ENCODE measurements around the gene SLC2A4RG. TPM values are rescaled to one million over a fixed set of nuclear protein-coding genes. Genes with fewer than 3 reads are reported as not detected.

SLC2A4RG gene
- total RNA-seq, 2 donors from 2014 or later, result 47.9 to 71.0 TPM

DNA sequence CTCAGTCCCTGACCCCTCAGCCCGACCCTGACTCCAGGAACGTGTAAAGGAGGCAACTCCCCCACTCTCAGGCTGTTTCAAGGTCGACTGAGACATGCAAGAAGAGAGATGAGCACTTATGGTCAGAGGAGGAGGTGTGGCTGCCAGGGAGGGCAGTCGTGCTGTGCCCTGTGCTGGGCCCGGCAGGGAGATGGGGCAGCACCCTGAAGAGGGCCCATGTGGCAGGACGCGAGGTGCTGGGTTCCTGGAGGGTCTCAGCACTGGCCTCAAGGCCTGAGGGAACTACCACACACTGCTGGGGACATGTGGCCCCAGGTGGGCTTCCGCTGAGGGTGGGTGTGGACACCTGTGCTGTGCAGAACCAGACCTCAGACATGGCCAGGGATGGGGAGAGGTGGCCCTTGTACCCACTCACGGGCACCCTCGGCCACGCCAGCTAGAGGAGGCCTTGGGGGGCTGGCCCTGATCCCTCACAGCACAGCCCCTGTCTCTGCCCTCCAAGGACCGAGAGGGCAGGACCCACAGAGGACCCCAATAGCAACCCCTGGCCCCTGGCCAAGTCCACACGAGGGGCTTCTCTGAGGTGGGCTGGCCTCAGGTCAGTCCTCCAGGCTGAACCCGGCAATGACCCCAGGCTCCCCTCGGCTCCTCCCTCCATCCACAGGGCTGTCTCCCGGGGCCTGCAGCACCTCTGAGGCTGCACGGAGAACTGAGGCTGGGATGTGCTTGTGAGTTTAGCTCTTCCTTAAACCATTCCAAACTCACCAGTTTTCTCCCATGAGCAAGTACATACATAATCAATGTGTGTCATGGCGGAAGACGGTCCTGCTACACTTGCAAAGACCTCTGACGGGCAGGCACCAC lies 8.7 kb downstream of the SLC2A4RG start:
- DNase-seq, result no peak
- no peak for ATAC-seq
- intact Hi-C loops (cut with DNase I), result no loop called here

DNA sequence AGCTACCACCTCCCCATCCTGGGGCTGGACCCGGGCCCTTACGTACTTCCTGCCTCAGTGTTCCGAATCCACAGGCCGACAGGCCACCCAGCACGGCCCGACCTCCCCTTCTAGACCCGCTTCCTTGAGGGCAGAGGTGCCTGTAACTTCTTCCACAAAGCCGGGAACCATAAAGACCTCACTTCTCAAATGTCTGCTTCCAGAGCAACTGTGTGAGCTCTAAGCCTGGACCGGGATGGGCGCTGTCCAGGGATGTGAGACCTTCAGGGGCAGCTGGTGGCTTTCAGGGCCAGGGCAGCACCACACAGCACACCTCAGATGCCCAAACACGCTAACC lies 9.3 kb downstream of the SLC2A4RG start:
- DNase-seq, result no peak
- ATAC-seq, result no peak
- intact Hi-C loops (cut with DNase I), result no loop called here

DNA sequence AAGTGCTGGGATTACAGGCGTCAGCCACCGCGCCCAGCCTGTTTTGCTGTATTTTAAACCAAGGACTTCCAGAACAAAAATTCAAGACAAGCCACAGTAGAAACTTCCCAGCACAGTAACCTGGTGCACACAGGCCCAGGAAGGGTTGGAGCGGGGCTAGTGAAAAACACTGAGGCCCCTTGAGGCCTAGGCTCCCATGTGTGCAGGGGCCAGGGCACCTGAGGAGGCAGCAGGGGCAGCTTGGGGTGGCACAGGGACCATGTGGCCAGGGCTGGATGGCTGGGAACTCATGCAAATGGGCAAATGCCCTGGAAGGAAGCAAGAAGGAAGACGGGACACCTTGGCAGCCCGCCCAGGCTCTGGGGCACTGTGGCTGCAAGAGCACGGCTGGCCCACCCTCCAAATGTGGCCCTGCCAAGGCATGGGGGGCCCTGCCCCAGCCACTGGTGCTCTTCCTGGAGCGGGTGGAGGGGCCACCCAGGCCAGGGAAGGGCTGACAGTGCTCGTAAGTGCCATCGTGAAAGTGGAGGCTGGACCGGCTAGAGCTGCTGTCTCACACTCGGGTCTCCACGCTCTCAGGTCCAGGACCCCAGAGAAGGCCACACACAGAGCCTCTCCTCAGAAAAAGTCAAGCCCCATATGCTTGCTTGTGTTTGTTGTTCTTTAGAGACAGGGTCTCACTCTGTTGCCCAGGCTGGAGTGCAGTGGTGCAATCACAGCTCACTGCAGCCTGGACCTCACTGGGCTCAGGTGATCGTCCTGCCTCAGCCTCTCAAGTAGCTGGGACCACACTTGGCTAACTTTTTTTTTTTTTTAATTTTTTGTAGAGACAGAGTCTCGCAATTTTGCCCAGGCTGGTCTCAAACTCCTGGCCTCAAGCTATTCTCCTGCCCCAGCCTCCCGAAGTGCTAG lies 10.3 kb downstream of the SLC2A4RG start:
- no peak for ATAC-seq
- intact Hi-C loops (cut with DNase I), result no loop called here
- DNase-seq, result no peak

DNA sequence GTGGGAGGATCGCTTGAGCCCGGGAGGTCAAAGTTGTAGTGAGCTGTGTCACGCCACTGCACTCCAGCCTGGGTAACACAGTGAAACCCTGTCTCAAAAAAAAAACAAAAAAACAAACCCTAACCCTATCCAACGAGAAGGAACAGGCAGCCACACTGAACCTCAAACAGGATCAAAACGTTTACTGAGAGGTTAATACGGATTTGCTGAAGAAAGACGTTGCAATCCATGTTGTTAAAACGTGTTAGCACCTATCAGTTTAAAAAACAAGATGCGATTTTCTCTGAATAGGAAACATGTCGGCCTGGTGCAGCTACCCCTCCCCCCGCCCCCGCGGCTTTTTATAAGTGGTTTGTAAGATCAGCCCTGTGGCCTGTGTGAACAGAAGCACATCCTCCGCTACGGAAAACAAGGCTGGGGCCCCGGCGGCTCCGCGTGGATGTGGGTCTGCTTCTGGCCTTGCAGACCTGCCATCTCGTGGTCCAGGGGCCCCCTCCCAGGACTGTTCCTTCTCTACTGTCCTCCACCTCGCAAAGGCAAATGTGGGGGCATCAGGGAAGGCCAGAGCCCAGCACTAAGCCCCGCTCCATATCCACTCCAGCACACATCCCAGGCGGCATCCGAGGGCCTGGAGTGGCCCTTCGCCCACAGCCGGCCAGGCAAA lies 11.4 kb downstream of the SLC2A4RG start:
- DNase-seq (no peak), ATAC-seq (no peak)
- intact Hi-C loops (cut with DNase I), result no loop called here

DNA sequence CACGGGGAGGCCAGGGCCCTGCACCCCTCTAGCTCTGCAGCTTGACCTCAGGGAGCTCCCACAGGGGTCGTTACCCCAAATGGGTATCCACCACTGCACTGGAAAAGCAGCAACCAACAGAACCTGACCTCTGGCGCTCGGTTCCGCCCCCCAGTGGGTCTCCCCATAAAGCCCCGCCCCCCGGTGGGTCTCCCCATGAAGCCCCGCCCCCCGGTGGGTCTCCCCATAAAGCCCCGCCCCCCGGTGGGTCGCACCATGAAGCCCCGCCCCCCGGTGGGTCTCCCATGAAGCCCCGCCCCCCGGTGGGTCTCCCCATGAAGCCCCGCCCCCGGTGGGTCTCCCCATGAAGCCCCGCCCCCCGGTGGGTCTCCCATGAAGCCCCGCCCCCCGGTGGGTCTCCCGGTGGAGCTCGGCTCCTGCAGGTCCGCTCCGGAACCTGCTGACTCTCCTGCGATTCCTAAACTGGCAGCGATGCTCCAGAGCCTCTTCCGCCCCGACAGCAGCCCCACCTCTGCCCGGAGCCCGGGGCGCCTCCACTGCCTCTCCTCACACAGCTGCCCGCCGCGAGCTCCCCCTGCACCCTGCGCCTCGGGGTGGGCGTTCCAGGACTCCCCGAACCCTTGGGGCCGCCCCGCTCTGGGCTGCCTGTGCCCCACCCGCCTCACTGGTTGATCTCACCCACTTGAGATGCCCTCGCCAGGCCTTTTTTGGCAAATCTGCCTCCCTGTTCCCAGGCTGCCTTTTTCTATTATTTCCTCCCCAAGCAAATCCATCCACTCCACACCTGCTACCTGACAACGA lies 12.1 kb downstream of the SLC2A4RG start:
- DNase-seq, result no peak
- intact Hi-C loops (cut with DNase I), result no loop called here
- ATAC-seq, result no peak

DNA sequence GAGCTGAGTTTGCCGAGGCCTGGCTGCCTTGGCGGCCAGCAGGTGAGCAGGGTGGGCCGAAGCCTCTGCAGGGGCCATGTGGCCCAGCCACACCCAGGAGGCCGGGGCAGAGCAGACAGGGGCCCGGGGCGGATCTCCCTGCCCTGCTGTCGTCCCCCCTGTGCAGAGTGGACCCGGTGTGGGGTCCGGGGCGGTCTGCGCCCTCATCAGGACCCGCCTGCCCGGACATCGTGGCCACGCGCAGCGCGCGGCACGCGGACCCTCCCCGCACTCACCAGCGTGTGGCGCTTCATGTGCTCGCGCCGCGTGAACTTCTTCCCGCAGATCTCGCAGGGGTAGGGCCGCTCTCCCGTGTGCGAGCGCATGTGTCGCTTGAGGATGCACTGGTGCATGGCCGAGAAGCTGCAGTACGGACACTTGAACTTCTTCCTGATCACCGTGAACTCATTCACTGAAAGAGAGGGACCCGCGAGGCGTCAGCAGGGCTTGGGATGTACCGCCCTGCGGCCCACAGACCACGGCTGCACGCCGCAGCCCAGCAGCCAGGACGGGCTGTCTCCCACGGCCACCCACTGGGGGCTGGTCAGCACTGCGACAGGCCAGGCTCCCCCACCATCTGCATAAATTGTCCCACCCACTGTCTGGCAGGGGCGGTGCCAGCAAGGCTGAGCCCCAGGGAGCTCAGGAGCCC lies 13.0 kb downstream of the SLC2A4RG start:
- DNase-seq (no peak), ATAC-seq (no peak)
- intact Hi-C loops (cut with DNase I), result no loop called here

DNA sequence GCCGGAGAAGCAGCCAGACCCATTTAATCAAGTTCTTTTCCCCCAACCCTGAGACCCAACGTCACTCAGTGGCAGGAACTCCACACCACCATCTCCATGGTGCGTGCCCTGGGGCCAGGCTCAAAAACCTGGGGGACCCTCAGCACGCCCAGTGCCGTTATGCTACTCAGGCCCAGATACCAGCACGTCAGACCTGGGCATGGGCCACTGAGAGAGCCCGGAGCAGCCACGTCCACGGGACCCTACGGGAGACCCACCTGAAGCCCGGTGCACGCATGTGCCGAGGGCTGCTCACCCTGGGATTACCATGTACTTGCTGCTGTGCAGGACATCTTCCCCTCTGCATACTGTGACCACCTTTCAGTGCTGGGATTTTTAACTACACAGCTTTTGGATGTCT lies 13.8 kb downstream of the SLC2A4RG start:
- ATAC-seq (no peak), DNase-seq (no peak)
- intact Hi-C loops (cut with DNase I), result no loop called here

DNA sequence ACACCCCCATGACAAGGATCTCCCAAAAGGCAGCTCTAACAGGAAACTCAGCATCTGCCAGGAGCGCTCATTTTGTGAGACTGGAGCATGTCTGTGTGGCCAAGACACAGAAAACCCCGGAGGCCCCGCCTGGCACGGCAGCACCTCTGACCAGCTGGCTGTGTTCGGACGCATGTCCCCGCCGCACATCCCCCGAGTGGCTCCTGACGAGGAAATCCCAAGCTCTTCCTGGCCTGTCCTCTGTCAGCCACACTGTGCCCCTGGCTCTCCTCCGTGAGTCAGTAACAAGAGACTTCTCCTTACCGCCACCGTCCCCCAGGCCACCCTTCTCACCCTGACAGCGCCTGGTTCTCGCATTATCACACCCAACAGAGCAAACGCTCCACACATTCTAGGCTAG lies 14.4 kb downstream of the SLC2A4RG start:
- intact Hi-C loops (cut with DNase I), result no loop called here
- ATAC-seq (peak; percentile 73 to 80), DNase-seq (no peak)

DNA sequence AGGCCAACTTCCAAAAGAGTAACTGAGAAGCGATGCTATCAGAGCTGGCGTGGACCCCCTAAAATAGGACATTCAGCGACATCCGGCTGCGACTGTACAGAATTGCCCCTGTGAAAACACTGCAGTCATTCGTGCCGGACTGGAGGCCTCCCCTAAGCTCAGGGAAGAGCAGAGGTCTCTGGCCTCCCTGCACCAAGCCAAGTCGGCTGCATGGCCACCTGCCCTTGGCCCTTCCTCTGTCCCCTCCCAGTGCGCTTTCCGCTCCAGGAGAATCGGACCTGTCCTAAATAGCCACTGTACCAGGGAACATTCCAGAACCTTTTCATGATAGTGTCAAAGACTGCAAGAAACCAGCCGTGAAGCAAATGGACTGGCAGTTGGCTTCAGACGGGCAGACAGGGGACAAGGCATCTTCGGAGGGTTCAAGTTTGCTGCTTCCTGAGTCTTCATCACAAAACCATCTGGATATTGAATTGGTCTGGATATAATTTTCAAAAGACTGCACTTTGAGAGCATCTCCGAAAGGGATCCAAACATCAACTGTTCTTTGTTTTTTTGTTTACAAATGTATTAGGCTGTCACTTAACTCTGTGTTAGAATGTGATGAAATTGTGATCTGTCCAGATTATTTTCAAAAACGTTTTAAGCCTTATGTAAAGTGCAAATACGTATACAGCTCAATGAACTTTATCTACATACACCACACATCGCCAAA lies 16.5 kb downstream of the SLC2A4RG start:
- ATAC-seq, result no peak
- no peak for DNase-seq
- intact Hi-C loops (cut with DNase I), result no loop called here

DNA sequence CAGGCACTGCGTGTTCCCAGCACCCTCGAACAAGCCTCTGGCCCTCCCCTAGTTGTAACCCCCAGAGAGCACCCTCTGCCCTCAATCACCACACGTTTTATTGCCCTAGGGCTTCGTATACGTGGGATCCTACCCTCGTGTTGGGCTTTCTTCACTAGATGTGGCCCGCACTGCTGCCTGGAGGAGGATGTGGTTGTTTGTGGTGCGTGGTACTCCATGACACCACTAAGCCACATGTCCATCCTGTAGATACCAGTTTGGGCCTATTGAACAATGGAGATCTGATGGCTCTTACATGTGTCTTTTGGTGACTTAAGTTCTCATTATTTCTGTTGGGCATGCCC lies 17.0 kb downstream of the SLC2A4RG start:
- no peak for ATAC-seq
- DNase-seq, result no peak
- intact Hi-C loops (cut with DNase I), result no loop called here

DNA sequence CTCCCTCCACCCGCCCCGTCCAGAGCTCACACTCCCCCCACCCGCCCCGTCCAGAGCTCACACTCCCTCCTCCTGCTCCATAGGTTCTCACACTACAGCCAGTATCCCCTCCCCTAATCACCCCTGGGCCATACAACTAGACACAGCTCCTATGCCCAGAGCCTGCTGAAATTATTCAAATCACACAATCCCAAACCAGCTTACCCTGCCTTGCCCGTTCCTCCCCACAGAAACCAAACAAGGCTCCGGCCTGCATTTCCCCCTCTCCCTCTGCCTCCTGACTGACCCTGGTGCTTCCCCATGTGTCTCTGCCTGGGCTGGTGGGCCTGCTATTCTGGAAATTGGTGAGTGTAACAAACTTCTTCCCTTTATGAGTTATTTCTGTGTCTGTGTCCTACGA lies 18.6 kb downstream of the SLC2A4RG start:
- DNase-seq (no peak), ATAC-seq (no peak)
- intact Hi-C loops (cut with DNase I), result no loop called here

DNA sequence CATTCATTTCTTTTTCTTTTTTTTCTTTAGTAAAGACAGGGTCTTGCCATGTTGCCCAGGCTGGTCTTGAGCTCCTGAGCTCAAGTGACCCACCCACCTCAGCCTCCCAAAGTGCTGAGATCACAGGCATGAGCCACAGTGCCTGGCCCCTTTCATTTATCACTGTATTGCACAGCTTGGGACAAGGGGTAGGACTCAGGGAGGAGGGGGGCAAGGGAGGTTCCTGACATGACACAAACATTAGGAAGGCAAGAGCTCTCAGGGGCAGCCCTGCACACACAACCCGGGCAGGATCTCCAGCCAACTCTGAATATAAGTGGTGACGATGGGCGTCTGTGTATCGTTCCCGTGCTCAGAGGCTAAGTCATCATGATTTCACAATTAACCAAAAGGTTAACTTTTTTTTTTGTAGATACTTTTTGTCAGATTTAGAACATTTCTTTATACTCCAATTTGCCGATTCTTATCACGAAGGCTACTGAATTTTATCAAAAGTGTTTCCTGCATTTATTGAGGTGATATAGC lies 19.9 kb downstream of the SLC2A4RG start:
- intact Hi-C loops (cut with DNase I), result no loop called here
- DNase-seq, result no peak

DNA sequence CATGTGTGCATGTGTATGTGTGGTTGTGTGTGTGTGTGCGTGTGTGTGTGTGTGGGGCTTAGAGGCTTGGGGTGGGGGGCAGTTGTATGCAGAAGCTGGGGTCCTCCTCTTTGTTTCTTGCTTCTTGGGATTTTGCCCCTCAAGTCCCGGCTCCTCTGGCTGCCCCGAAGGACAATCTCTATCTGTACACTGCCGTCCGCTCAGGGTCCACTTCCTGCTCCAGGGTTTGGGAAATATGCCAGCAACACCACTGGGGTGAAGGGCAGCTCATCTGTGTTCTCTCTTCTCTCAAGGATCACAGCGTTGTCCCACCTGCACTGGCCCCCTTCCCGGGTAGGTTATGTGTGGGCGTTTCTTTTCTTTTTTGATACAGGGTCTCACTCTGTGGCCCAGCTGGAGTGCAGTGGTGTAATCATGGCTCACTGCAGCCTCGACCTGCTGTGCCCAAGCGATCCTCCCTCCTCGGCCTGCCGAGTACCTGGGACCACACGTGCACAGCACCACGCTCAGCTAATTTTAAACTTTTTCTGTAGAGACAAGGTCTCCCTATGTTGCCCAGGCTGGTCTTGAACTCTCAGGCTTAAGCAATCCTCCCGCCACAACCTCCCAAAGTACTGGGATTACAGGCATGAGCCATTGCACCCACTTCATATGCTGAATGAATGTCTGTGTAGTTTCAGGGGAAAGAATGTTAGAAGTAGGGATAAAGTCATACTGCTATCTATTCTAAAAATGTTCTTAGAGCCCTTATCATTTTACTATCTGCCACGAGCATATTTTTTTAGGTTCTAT lies 25.7 kb downstream of the SLC2A4RG start:
- ATAC-seq, result peak in 1 of 2 donors; percentile 23
- no peak for DNase-seq
- intact Hi-C loops (cut with DNase I), result no loop called here

More for the DNA sequence above, 19.9 kb downstream of the SLC2A4RG start:
- no peak for ATAC-seq

DNA sequence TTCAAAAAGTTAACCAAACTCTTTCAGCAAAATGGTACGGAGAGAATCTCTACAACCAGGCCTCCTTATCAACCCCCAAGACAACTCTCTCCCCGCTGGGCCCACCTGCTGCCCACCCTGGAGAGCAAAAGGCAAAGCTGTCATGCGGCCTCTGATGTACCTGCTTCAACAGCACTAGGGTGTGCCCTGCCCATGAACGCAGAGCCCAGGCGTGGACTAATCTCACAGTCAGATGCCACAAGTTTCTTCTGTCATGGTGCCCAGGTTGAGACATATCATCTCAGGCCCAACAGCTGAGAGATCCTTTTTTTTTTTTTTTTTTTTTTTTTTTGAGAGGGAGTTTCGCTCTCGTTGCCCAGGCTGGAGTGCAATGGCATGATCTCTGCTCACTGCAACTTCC lies 26.3 kb downstream of the SLC2A4RG start:
- ATAC-seq (no peak), DNase-seq (no peak)
- intact Hi-C loops (cut with DNase I), result no loop called here

DNA sequence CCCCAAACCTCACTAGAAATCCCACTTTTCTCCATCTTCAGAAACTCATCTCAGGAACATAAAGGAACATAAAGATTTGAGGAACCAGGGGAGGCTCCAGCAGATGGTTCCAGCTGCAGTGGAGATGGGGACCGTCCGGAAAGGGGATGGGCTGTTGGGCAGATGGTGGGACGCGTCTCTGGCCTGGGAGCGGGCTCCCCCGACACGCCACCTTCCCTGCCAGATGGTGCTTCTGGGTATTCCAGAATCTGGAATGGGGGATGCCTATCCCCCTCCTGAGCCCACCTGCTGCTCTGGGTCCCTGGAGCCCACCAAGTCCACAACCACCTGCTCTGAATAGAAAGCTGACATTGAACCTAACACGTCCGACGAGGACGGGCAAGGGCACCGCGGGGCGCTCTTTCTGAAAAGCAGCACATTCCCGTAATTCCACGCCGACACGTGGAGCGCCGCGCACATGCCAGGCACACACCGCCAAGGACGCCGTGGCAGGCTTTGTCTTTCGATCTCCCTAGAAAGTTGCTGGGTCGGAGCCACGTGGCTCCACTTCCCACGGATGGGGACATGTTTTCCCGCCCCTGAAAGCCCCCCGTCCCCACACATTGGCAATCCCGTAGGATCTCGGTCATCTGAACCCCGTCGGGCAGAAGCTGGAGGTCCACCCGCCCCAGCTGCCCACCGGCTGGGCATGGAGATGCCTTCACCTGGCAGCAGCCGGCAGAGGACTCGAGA lies 27.3 kb downstream of the SLC2A4RG start:
- DNase-seq (no peak), ATAC-seq (no peak)
- intact Hi-C loops (cut with DNase I), result no loop called here

DNA sequence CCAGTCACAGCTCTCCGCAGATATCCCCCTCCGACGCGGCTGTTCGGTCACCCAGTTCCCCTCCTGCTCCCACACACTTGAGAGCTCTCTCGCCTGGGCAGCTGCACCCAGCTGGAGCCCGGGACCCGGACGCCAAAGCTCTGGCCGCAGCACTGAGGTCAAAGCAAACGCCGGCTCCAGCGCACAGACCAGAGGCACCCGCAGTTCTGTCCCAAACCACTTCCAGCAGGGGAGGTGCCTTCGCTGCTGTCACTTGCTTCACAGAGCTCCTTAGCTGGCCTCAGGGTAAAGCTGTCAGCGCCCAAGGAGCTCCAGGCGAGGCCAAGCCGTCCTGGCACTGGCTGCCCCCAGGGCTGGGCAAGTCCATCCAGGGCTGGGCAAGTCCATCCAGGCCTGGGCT lies 27.9 kb downstream of the SLC2A4RG start:
- DNase-seq (no peak), ATAC-seq (peak; percentile 33 to 70)
- intact Hi-C loops (cut with DNase I), result no loop called here

All from left cardiac atrium (tissue), 4 donors.